ENCODE data around the gene CRK.

Gene CRK

DNA sequence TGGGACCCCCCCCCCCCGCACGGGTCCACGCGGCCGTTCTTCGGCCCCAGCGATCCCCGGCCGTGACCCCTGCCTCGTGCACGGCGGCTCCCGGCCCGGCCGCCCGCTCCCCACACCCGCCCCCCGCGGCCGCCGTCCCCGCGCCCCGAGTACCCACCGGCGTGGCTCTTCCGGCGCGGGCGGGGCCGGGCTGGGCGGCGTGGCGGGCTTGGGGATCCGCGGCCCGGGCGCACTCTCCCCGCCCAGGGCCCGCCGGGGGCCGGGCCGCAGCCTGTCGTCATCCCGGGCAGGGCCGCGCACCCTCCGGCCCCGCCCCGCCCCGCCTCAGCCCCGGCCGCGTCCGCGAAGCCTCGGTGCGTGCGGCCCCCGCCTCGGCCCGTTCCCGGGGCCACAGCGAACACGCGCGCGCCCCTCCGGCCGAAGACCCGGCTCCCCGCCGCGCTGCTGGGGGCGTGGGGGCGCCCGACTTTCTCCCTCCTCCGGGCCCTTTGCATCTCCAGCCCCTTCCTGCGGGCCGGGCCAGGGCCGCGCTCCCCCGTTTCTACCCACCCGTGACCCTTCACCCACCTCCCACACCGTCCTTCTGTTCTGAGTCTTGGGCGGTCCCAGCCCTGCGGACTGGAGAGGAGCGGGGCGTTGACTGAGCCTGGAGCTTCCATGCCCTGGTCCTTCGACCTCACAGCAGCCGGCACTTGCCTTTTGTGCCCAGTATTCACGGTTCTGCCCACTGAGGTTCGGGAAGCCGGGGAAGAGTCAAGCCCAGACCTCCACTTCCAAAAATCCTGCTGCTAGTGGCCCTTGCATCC is 35.6 kb upstream of the CRK start:
- TF ChIP-seq SIN3A (IDR thresholded peaks at IDR 0.05; ENCODE audit: borderline replicate concordance, insufficient read depth, low read length): no peak
- TF ChIP-seq TAF1 (IDR thresholded peaks at IDR 0.05; ENCODE audit: borderline replicate concordance, insufficient read depth, low read length): no peak
- no peak for TF ChIP-seq REST (IDR thresholded peaks at IDR 0.05; ENCODE audit: insufficient read depth in 1 of 2, low read depth in 2 of 2, low read length in 2 of 2)
- peak; percentile 18 for TF ChIP-seq FOXP2 (optimal IDR thresholded peaks at IDR 0.05; ENCODE audit: borderline replicate concordance, extremely low read depth, extremely low read length, insufficient read depth)
- no peak for TF ChIP-seq POLR2AphosphoS5 (IDR thresholded peaks at IDR 0.05; ENCODE audit: low read depth, low read length)

DNA sequence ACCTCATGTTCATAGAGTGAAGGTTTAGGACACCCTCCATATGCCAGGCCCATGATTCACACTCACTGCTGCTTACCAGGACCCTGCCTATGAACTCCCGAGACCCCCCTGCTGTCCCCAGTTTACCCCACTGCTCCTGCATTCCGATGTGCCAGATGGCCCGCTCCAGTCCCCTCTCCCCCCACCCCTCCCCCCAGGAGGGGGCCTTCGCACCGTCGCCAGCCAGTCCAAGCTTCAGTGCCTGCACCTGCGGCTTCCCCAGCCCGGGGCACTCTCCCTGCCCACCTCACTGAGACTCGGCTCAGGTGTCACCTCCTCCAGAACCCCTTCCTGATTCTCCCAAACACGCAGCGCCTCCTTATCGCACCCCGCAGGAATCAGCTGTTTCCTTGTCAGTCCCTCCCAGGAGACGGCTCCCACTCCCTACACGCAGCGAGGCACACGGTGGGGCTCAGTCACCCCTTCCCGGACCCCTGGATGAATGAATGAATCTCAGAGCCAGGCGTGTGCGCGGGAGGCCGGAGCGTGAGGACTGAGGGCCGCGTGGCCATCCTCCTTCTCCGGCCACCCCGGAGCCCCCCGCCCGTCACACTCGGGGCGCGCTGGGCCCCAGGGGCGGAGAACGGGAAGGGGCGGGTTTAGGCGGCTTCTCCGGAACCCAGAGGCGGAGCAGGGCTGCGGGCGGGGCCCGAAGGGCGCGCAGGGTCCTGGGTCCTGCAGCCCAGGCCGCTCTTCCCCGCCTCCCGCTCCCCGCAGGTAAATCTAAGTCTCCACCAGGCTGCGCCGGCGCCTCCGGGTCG is 34.8 kb upstream of the CRK start:
- TF ChIP-seq REST (IDR thresholded peaks at IDR 0.05; ENCODE audit: insufficient read depth in 1 of 2, low read depth in 2 of 2, low read length in 2 of 2): no peak
- 0 out of 2 replicates have a peak, but pooled peaks have one; percentile 29 for TF ChIP-seq POLR2AphosphoS5 (IDR thresholded peaks at IDR 0.05; ENCODE audit: low read depth, low read length)
- TF ChIP-seq FOXP2 (optimal IDR thresholded peaks at IDR 0.05; ENCODE audit: borderline replicate concordance, extremely low read depth, extremely low read length, insufficient read depth): no peak

GRCh38 chr17:1488826-1489270 is 32.8 kb upstream of the CRK start:
- TF ChIP-seq REST (IDR thresholded peaks at IDR 0.05; ENCODE audit: insufficient read depth in 1 of 2, low read depth in 2 of 2, low read length in 2 of 2): no peak
- TF ChIP-seq FOXP2 (optimal IDR thresholded peaks at IDR 0.05; ENCODE audit: borderline replicate concordance, extremely low read depth, extremely low read length, insufficient read depth): no peak
- no peak for TF ChIP-seq POLR2AphosphoS5 (IDR thresholded peaks at IDR 0.05; ENCODE audit: low read depth, low read length)
- no peak for TF ChIP-seq SIN3A (IDR thresholded peaks at IDR 0.05; ENCODE audit: borderline replicate concordance, insufficient read depth, low read length)

DNA sequence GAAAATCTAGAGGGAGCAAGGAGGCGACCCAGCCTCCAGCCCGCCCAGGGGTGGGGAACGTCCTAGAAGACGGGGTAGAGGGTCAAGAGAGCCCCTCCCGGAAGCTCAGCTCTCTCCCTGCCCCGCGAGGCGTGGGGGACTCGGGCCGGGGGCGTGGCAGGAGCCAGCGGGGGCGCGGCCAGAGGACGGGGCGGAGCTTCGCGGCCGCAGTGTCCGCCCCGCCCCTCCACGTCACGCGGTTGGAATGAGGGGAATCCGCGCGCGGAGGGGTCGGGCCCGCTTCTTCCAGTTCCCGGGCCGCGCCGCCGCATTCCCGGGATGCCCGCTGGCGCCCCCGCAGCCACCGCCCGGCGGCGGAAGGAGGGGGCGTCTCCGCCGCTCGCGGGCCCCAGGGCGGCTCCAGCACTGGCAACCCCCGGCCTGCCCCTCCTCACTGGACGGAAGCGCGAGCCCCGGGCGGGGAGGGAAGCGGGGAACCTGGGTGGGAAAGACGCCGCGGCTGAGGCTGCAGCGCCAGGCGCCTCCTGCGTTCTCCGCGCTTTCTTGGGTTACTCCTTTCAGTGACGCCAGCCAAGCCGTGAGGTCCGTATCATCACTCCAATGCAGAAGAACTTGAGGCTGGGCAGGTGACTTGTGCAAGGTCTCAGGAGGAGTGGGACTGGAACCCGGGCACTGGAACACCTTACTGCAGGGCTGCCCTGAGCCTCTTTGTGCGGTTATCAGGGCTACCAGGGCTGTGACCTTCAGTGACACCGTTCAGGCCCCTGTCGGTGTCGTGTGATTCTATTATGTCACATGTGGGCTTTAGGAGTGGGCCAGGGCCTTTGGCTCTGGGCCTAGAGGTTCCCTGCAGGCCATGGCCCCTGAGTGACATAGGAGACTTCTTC is 32.1 kb upstream of the CRK start:
- TF ChIP-seq SIN3A (IDR thresholded peaks at IDR 0.05; ENCODE audit: borderline replicate concordance, insufficient read depth, low read length): 0 out of 2 replicates have a peak, but pooled peaks have one; percentile 18
- TF ChIP-seq REST (IDR thresholded peaks at IDR 0.05; ENCODE audit: insufficient read depth in 1 of 2, low read depth in 2 of 2, low read length in 2 of 2): no peak
- TF ChIP-seq FOXP2 (optimal IDR thresholded peaks at IDR 0.05; ENCODE audit: borderline replicate concordance, extremely low read depth, extremely low read length, insufficient read depth): peak; percentile 14
